HEK293 (cell line): Measurements from ENCODE around the gene KCNH5.
A peak's percentile ranks its signal among the peaks of the same experiment; 100 is the strongest.

ENCODE experiments used
- CTCF ChIP-seq: fragments of 450-650 bp; formaldehyde crosslinking; IDR thresholded peaks from 2 replicates; pipeline ENCODE4 v1.5.1; 2016; ENCODE audit warnings: missing biosample characterization, missing genetic modification characterization
- ZNF138 ChIP-seq: fragments of 450-650 bp; formaldehyde crosslinking; IDR thresholded peaks from 2 replicates; pipeline ENCODE4 v1.5.1; 2016; ENCODE audit warnings: missing biosample characterization, missing genetic modification characterization, borderline replicate concordance
- ZNF24 ChIP-seq: fragments of 450-650 bp; formaldehyde crosslinking; IDR thresholded peaks from 2 replicates; pipeline ENCODE4 v1.5.1; 2016; ENCODE audit warnings: missing biosample characterization, missing genetic modification characterization
- ZNF404 ChIP-seq: fragments of 450-650 bp; formaldehyde crosslinking; IDR thresholded peaks from 2 replicates; pipeline ENCODE4 v1.5.1; 2017; ENCODE audit warnings: missing biosample characterization, missing genetic modification characterization
- ZNF449 ChIP-seq: fragments of 450-650 bp; formaldehyde crosslinking; IDR thresholded peaks from 2 replicates; pipeline ENCODE4 v1.5.1; 2017; ENCODE audit warnings: missing biosample characterization, mild to moderate bottlenecking, missing genetic modification characterization, moderate library complexity

GRCh38 chr14:63045612-63046320 lies 508 bp upstream of the KCNH5 start:
- TF ChIP-seq ZNF404 (no peak), ZNF138 (tag by site-specific recombination) (no peak), ZNF24 (tag by site-specific recombination) (no peak), CTCF (tag by site-specific recombination) (0 out of 2 replicates have a peak, but pooled peaks have one; percentile 8), ZNF449 (tag by site-specific recombination) (no peak; the same call in none of the 2 replicates)
